Chondrocyte (in vitro differentiated cells): ENCODE data around the gene SH3RF1. TPM values are rescaled to one million over a fixed set of nuclear protein-coding genes. Genes with fewer than 3 reads are reported as not detected.
A peak's percentile ranks its signal among the peaks of the same experiment; 100 is the strongest.

Experiments used
- DNase-seq: peaks from one replicate; pipeline ENCODE4 v3.0.0; 2021; ENCODE audit warnings: mixed read lengths, low spot score
- H3K27ac Mint-ChIP-seq: one replicate; pipeline ENCODE4 v1.8.0; 2021; ENCODE audit warnings: mild to moderate bottlenecking, moderate library complexity, mixed read lengths; ENCODE audit not compliant: unreplicated experiment
- H3K27me3 Mint-ChIP-seq: 2 replicates; pipeline ENCODE4 v1.8.0; 2021; ENCODE audit warnings: low read depth, mixed read lengths
- H3K36me3 Mint-ChIP-seq: 2 replicates; pipeline ENCODE4 v1.8.0; 2021; ENCODE audit warnings: low read depth, mixed read lengths
- H3K4me1 Mint-ChIP-seq: 2 replicates; pipeline ENCODE4 v1.8.0; 2021; ENCODE audit warnings: low read depth, mild to moderate bottlenecking, mixed read lengths
- H3K4me3 Mint-ChIP-seq: one replicate; pipeline ENCODE4 v1.8.0; 2021; ENCODE audit warnings: mild to moderate bottlenecking, moderate library complexity, mixed read lengths; ENCODE audit not compliant: unreplicated experiment
- H3K9me3 Mint-ChIP-seq: 2 replicates; pipeline ENCODE4 v1.8.0; 2021; ENCODE audit warnings: low read depth, mixed read lengths
- CTCF ChIP-seq: fragments of 200-600 bp; sonication (generic); IDR thresholded peaks from 2 replicates; pipeline ENCODE4 v1.5.0; 2021; ENCODE audit warnings: antibody characterized with exemption, mild to moderate bottlenecking, moderate library complexity
- total RNA-seq: library from RNA; stranded (reverse); gene quantifications from 3 replicates; pipeline ENCODE4 v1.2.1, GENCODE V29; 2021

Gene SH3RF1
- total RNA-seq, 1 donor from 2014 or later: 25.2 TPM

GRCh38 chr4:169250796-169251195, 20.0 kb downstream of the SH3RF1 start:
- Mint-ChIP-seq H3K27me3 (no peaks in the 10 kb centered on the region), H3K27ac (peak overlapping the region; percentile 90), H3K4me1 (peaks cover 91% of the 10 kb centered on the region), H3K9me3 (no peaks in the 10 kb centered on the region), H3K4me3 (no peak overlapping the region), H3K36me3 (peaks cover 5% of the 10 kb centered on the region)
- no peak for TF ChIP-seq CTCF
- no peak for DNase-seq

GRCh38 chr4:169249999-169250398, 20.8 kb downstream of the SH3RF1 start:
- TF ChIP-seq CTCF: no peak
- Mint-ChIP-seq H3K9me3 (no peaks in the 10 kb centered on the region), H3K4me3 (peak overlapping the region; percentile 8), H3K36me3 (peaks cover 5% of the 10 kb centered on the region), H3K27me3 (no peaks in the 10 kb centered on the region), H3K4me1 (peaks cover 89% of the 10 kb centered on the region), H3K27ac (peak overlapping the region; percentile 90)
- no peak for DNase-seq

GRCh38 chr4:169249214-169249973, 21.4 kb downstream of the SH3RF1 start:
- no peaks in the 10 kb centered on the region for H3K27me3 Mint-ChIP-seq
- H3K27ac Mint-ChIP-seq: peak overlapping the region; percentile 90
- peaks cover 5% of the 10 kb centered on the region for H3K36me3 Mint-ChIP-seq
- peak overlapping the region; percentile 8 for H3K4me3 Mint-ChIP-seq
- no peak for DNase-seq
- H3K9me3 Mint-ChIP-seq: no peaks in the 10 kb centered on the region
- TF ChIP-seq CTCF: no peak
- H3K4me1 Mint-ChIP-seq: peaks cover 86% of the 10 kb centered on the region

GRCh38 chr4:169248645-169249044, 22.1 kb downstream of the SH3RF1 start:
- Mint-ChIP-seq H3K4me1 (peaks cover 86% of the 10 kb centered on the region), H3K4me3 (no peak overlapping the region), H3K9me3 (no peaks in the 10 kb centered on the region), H3K27me3 (no peaks in the 10 kb centered on the region), H3K36me3 (peaks cover 5% of the 10 kb centered on the region), H3K27ac (peak overlapping the region; percentile 90)
- no peak for TF ChIP-seq CTCF
- no peak for DNase-seq

GRCh38 chr4:169246957-169247396, 23.8 kb downstream of the SH3RF1 start:
- Mint-ChIP-seq H3K4me1 (peaks cover 86% of the 10 kb centered on the region), H3K27me3 (no peaks in the 10 kb centered on the region), H3K27ac (peak overlapping the region; percentile 3), H3K9me3 (no peaks in the 10 kb centered on the region), H3K36me3 (peaks cover 5% of the 10 kb centered on the region), H3K4me3 (no peak overlapping the region)
- DNase-seq: no peak
- TF ChIP-seq CTCF: no peak
